CD4-positive, alpha-beta T cell treated with Interleukin-17A for 1 hour (primary cell): Measurements from ENCODE around the gene SLC2A13.
"Not testable (repeated sequence)": the region's sequence is repeated elsewhere in the genome, so short reads cannot be mapped to it uniquely, and the experiment has no call there.

Source experiments
- DNase-seq: peaks from one replicate; pipeline ENCODE4 v3.0.0-alpha.2; 2020

SLC2A13 gene

GRCh38 chr12:39922598-39922997 is 183.3 kb downstream of the SLC2A13 start:
- DNase-seq: not testable (repeated sequence)

DNA sequence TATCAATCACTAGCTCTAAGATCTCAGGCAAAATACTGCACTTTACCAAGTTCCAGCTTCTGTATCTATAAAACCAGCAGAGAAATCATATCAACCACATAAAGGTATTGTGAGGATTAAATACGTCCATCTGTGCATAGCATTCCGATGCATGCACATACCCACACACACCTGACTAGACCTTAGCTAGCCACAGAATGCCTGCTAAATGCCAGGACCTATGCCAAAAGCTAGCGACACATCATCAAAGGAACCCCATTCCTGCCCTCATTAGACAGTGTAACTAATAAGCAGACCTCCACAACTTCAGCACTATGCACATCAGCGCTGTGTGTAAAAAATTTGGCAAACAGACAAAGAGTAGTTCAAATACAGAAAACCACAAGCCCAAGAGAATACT is 185.2 kb downstream of the SLC2A13 start:
- no peak for DNase-seq

DNA sequence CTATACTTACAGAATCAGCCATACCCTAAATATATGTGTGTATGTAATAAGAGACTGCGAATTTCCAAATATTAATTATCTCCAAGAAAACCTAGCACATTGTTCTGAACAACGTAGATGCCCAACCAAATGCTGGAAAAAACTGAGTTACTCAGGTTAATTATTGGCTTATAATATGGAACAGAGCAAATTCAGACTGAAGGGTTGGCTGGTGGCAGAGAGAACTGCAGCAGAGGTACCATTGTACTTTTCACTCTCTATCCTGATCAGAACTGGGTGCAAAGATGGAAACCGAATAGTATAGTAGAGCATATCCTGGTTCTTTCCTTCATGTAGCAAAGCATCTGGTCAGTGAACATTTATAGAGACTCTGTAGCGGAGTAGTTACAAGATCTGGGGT is 185.7 kb downstream of the SLC2A13 start:
- no peak for DNase-seq

- no peak for DNase-seq
Observed at GRCh38 chr12:39919790-39920189, 186.1 kb downstream of the SLC2A13 start.

- no peak for DNase-seq
Observed at GRCh38 chr12:39915249-39915648, 190.6 kb downstream of the SLC2A13 start.

GRCh38 chr12:39912211-39912980 is 193.5 kb downstream of the SLC2A13 start:
- DNase-seq: no peak

DNA sequence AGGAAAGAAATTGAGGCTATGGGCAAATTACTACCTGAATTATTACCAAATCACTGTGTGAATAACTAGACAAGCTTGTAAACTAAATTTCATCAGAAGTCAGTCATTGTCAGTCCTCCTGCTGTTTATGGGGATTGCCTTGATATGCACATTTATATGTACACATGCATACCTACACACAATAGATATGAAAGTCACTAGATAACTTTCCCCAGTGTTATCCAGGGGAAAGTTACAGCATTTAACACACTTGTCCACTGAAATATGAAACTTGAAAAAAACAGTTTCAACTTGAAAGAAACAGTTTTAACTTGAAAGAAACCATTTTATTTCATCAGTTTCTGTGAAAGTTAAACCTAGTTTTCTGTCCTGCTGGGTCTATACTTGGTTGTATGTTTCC is 199.6 kb downstream of the SLC2A13 start:
- DNase-seq: no peak

- no peak for DNase-seq
Observed at GRCh38 chr12:39905152-39905551, 200.7 kb downstream of the SLC2A13 start.

DNA sequence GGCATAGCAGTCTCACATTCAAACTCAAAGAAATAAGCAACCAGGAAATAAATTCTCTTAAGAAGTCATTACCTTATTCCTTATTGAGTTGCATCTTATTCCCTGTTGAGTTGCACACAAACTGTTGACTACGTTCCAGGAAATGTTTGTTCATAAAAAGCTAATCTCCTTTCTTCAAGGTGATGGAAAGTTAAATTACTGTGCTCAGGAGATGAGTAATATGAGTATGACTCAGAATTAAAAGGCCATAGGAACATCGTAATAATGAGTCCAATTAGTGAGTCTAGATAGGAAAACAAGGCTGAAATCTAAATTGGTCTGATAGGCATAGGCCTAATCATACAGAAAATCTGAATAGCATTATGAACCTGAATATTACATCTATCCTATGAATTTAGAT is 203.1 kb downstream of the SLC2A13 start:
- DNase-seq: no peak

DNA sequence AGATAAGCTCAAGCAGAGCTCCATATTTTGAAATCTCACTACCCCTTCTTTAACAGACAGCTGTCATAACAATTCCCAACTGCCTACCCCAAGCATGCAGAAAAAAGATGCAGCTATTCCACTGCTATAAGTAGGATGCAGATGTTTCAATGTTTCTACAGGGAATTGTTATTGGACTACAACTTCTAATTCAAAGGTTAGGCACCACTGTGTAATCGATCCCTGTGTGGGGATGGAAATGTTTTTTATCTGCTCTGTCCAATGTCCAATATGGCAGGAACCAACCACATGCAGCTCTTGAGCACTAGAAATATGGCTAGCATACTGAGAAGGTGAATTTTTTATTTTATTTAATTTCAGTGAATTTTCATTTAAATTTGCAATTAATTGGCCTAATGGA is 208.6 kb downstream of the SLC2A13 start:
- no peak for DNase-seq

DNA sequence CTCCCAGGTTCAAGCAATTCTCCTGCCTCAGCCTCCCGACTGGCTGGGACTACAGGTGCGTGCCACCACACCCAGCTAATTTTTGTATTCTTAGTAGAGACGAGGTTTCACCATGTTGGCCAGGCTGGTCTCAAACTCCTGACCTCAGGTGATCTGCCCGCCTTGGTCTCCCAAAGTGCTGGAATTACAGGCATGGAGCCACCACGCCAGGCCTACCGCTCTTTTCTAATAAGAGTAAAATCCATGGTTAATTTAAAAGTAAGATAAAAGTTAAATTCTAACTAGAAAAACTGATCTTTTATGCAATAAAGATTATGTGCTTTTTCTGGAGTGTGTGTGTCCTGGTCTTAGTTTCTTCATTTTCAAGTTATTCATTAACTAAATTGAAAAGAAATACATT is 212.5 kb downstream of the SLC2A13 start:
- DNase-seq: not testable (repeated sequence)

- no peak for DNase-seq
Observed at GRCh38 chr12:39892146-39892545, 213.7 kb downstream of the SLC2A13 start.

DNA sequence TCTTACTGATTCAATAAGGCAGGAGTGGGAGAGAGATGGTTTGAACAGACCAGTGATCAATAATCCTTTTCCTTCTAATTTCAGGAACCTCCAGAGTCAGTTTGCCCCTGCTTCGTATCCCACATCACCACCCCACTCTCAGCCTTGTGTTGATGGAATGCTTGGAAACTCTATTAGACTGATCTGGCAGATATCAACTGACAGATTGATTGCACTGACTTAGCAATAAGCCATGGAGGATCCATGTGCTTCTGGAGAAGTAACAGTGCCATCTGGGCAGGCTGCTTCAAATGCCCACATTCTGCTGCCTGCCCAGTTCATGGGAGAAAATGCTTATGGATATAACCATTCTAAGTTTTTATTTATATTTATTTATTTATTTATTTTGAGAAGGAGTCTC is 218.0 kb downstream of the SLC2A13 start:
- no peak for DNase-seq

DNA sequence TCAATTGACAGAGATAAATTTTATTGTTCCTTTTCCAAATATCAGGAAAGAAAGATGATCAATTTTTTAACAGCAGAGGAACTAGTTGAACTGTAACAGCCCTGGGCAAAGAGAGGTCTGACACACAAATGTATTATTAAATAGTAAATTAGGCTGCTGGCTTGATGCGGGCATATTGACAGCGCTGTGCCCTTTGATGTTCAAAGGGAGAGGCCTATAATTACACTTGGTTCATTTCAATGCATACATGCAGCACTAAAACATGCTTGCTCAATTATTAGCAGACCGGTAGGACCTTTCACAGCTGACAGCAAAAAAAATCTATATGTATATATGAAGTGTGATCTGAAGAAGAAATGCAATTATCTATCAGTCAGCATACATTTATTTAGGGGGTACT is 219.8 kb downstream of the SLC2A13 start:
- DNase-seq: no peak

DNA sequence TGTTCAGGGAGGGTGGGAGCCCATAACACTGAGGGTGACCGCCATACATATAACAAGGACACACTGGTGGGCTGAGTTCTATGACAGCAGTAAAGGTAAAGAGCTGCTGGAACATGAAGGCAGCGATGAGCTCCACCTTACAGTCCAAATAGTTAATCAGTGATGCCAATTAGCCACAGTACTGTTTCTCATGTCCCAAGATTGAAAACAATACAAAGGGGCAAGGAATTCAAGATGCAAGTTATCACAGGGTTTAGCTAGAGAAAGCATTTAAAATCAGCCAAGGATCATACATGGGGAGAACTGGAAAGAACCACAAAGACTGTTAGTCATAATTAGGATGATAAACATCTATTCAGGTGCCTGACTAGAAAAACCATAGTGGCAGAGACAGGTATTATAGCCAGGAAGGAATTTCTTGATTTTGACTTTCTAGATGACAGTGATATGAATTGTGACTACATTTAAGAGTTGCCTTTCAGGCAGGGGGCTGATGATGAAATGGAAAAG is 221.2 kb downstream of the SLC2A13 start:
- DNase-seq: no peak

- no peak for DNase-seq
Observed at GRCh38 chr12:39883411-39883810, 222.5 kb downstream of the SLC2A13 start.

- no peak for DNase-seq
Observed at GRCh38 chr12:39878753-39879152, 227.1 kb downstream of the SLC2A13 start.

GRCh38 chr12:39875721-39876120 is 230.2 kb downstream of the SLC2A13 start:
- DNase-seq: no peak

GRCh38 chr12:39874785-39875184 is 231.1 kb downstream of the SLC2A13 start:
- no peak for DNase-seq

DNA sequence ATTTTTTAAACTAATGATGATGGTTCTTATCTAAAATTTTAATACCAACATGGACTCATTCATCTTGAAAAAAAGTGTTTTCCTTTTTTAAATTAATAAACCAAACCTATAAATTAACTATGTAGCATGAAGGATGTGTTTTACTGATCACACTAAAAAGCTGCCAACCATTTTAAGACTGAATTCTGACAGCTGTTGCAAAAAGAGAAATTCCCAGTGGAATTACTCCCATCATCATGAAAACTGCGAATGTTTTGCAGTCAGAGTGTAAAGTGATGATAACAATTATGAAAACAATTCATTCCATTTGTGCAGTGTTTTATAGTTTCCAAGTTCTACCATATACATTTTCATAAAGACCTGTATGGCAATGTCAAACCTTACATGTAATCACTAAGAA is 232.8 kb downstream of the SLC2A13 start:
- no peak for DNase-seq

- DNase-seq: no peak
Observed at GRCh38 chr12:39872425-39872824, 233.5 kb downstream of the SLC2A13 start.

DNA sequence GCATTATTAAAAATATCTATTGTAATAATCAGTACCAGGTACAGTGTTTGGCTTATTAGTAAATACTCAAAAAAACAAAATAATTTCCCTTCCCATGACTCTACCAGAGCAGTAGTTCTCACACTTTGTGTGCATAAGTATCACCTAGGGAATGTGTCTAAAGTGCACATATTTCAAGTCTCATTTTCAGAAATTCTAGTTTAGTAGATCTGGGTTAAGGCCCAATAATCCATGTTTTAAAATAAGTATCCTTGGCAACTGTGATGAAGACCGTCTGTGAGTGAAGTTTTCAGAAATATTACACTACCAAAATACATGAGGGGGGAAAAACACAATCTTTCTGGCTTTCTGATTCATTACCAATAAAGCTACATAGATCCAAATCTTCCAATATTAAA is 237.6 kb downstream of the SLC2A13 start:
- no peak for DNase-seq

- DNase-seq: no peak
Observed at GRCh38 chr12:39867631-39868327, 238.1 kb downstream of the SLC2A13 start.

- no peak for DNase-seq
Observed at GRCh38 chr12:39866135-39866534, 239.7 kb downstream of the SLC2A13 start.
